KOPT-K1 (cell line): Measurements from ENCODE around the gene RTL9.
"Not testable (repeated sequence)": the region's sequence is repeated elsewhere in the genome, so short reads cannot be mapped to it uniquely, and the experiment has no call there.

ENCODE experiments used
- H3K27ac ChIP-seq: fragments of 200-600 bp; sonication (generic); 2 replicates; pipeline ENCODE4 v1.5.1; 2016; ENCODE audit warnings: antibody characterized with exemption, mild to moderate bottlenecking, low read depth, low read length; ENCODE audit not compliant: poor library complexity, severe bottlenecking
- H3K36me3 ChIP-seq: fragments of 200-600 bp; sonication (generic); 2 replicates; pipeline ENCODE4 v1.5.1; 2017; ENCODE audit warnings: antibody characterized with exemption, mild to moderate bottlenecking, low read length, moderate library complexity; ENCODE audit not compliant: insufficient read depth
- H3K9me3 ChIP-seq: fragments of 200-600 bp; sonication (generic); 2 replicates; pipeline ENCODE4 v1.5.1; 2017; ENCODE audit warnings: antibody characterized with exemption, low read length, mild to moderate bottlenecking; ENCODE audit not compliant: insufficient read depth, poor library complexity, severe bottlenecking

The RTL9 gene

GRCh38 chrX:110327336-110327735 lies 31.3 kb upstream of the RTL9 start:
- H3K9me3 ChIP-seq = no peaks in the 10 kb centered on the region
- no peaks in the 10 kb centered on the region for H3K36me3 ChIP-seq
- no peak overlapping the region for H3K27ac ChIP-seq

GRCh38 chrX:110328613-110329012 lies 30.0 kb upstream of the RTL9 start:
- H3K9me3 ChIP-seq, H3K36me3 ChIP-seq, H3K27ac ChIP-seq: not testable (repeated sequence)

DNA sequence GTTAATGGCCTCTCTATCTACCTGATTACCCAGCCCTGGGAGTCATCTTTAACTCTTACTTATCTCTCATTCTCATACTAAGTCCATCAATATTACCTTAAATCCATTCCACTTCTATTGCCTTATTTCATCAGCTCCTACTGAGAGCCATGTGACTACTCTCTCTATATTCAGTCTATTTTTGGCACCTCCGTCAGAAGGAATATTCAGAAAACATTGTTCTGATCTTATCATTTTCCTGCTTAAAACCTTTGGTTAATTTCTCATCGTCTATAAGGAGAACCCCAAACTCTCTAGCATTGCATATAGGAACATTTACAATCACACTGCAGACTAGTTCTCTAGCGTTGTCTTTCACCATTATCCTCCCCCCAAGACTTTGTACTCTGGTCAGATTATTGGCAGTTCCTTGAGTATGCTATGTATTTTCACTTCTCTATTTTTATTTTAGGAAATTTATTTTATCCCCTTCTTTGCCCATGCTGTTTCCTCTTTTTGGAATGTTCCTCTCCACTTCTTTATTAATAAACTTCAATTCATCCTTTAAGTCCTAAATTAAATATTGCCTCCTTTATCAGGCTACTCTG lies 27.1 kb upstream of the RTL9 start:
- H3K9me3 ChIP-seq = no peaks in the 10 kb centered on the region
- no peak overlapping the region for H3K27ac ChIP-seq
- H3K36me3 ChIP-seq = no peaks in the 10 kb centered on the region

DNA sequence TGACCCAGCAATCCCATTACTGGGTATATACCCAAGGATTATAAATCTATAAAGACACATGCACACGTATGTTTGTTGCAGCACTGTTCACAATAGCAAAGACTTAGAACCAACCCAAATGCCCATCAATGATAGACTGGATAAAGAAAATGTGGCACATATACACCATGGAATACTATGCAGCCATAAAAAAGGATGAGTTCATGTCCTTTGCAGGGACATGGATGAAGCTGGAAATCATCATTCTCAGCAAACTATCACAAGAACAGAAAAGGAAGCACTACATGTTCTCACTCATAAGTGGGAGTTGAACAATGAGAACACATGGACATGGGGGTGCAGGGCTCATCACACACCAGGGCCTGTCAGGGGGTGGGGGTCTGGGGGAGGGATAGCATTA lies 25.2 kb upstream of the RTL9 start:
- H3K9me3 ChIP-seq, H3K36me3 ChIP-seq, H3K27ac ChIP-seq: not testable (repeated sequence)

- H3K27ac ChIP-seq = no peak overlapping the region
- H3K36me3 ChIP-seq = no peaks in the 10 kb centered on the region
- H3K9me3 ChIP-seq = no peaks in the 10 kb centered on the region
Observed at GRCh38 chrX:110338935-110339334, 19.7 kb upstream of the RTL9 start.

GRCh38 chrX:110341189-110342035 lies 17.2 kb upstream of the RTL9 start:
- no peaks in the 10 kb centered on the region for H3K36me3 ChIP-seq
- no peaks in the 10 kb centered on the region for H3K9me3 ChIP-seq
- H3K27ac ChIP-seq = no peak overlapping the region

DNA sequence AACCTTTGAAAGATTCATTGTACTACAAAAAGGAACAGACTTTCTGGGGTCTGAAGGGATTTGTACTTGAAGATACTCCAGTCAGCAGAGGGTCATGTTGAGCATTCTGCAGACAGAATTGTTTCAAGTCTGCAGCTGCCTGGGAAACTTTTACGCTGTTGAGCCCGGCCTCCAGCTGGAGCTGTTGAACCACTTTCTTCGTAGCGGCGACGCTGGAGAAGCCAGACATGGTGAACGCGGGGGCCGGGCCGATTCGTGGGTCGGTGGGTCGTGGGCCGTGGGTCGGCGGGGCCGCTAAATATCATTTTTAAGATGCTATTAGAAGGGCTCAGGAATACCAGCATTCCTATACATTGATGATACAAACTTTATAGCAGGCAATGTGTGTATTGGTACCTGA lies 12.0 kb upstream of the RTL9 start:
- H3K36me3 ChIP-seq = no peaks in the 10 kb centered on the region
- H3K27ac ChIP-seq = no peak overlapping the region
- H3K9me3 ChIP-seq = no peaks in the 10 kb centered on the region

- no peaks in the 10 kb centered on the region for H3K36me3 ChIP-seq
- H3K9me3 ChIP-seq = no peaks in the 10 kb centered on the region
- no peak overlapping the region for H3K27ac ChIP-seq
Observed at GRCh38 chrX:110359273-110359672, 625 bp downstream of the RTL9 start.

DNA sequence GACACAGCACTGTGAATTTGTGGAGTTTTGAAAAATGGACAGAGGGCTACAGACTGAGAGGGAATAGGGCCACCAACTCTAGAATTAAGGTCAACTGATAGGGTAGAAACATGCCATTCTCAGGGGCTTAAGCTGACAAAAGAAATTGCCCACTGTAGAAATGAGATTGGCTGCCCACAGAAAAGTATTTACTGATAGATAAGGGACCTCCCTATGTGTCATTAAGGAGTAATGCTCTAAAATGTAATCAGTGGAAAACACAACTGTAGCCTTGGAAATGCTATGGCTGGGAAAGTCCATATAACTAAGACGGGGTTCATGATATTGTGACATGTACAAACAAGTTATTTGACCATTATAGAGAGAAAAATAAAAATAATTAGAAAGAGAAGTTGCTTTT lies 4.6 kb downstream of the RTL9 start:
- no peaks in the 10 kb centered on the region for H3K36me3 ChIP-seq
- no peaks in the 10 kb centered on the region for H3K9me3 ChIP-seq
- no peak overlapping the region for H3K27ac ChIP-seq

DNA sequence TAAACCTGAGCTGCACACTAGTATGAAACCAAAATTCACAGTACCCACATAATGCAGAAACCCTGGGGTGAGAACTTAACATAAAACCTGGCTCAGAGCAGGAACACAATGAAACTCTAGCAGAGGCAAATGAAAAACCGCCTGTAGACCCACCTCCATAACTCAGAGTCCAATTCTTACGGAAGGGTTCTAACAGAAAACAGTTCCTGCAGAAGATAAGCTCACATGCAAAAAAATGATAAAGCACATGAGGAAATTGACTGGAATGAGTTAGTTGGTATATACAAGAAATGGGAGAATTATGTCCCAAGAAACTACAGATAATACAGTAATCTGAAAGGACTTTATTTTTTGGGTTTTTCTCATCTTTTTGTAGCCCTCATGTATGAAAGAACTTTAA lies 14.7 kb downstream of the RTL9 start:
- no peak overlapping the region for H3K27ac ChIP-seq
- no peaks in the 10 kb centered on the region for H3K36me3 ChIP-seq
- no peaks in the 10 kb centered on the region for H3K9me3 ChIP-seq

DNA sequence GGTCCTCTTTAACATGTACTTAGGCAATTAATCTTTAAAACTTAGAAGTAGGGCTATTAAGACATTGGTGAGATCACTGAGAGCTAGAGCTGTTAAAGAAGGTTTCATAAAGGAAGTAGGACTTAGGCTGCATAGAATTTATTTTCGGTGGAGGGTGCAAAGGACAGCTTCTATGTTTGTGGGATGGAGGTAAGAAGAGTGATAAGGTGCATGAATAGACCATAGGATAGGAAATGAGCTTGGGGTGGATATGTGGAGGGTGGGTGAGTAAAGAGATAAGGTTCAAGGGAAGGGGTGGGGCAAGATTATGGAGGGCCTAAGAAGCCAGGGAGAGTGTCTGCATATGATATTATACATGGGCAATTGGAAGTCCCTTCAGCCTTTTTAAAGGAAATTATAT lies 15.9 kb downstream of the RTL9 start:
- H3K36me3 ChIP-seq = no peaks in the 10 kb centered on the region
- no peak overlapping the region for H3K27ac ChIP-seq

GRCh38 chrX:110381216-110381615 lies 22.6 kb downstream of the RTL9 start:
- no peaks in the 10 kb centered on the region for H3K9me3 ChIP-seq
- no peaks in the 10 kb centered on the region for H3K36me3 ChIP-seq
- H3K27ac ChIP-seq = no peak overlapping the region

More for the DNA sequence above, 15.9 kb downstream of the RTL9 start:
- H3K9me3 ChIP-seq = no peaks in the 10 kb centered on the region

DNA sequence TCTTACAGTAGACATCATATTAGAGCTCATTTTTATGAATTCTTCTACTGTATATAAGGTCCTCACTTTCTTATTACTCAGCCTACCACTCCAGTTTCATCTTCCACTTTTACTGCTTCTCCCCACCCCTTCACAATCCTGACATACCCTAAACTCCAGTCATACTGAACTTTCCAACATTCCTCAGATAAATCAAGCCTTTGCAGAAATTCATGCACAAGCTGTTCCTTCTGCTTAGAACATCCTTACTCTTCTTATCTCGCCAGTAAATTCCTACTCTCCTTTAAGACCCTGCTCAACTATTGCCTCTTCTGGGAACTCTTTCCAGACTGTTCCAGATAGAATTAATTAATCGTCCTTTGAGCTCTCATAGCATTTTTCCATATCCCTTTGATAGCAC lies 24.8 kb downstream of the RTL9 start:
- H3K36me3 ChIP-seq = no peaks in the 10 kb centered on the region
- no peak overlapping the region for H3K27ac ChIP-seq
- H3K9me3 ChIP-seq = no peaks in the 10 kb centered on the region

- H3K27ac ChIP-seq = no peak overlapping the region
- no peaks in the 10 kb centered on the region for H3K9me3 ChIP-seq
- no peaks in the 10 kb centered on the region for H3K36me3 ChIP-seq
Observed at GRCh38 chrX:110384490-110384889, 25.8 kb downstream of the RTL9 start.

DNA sequence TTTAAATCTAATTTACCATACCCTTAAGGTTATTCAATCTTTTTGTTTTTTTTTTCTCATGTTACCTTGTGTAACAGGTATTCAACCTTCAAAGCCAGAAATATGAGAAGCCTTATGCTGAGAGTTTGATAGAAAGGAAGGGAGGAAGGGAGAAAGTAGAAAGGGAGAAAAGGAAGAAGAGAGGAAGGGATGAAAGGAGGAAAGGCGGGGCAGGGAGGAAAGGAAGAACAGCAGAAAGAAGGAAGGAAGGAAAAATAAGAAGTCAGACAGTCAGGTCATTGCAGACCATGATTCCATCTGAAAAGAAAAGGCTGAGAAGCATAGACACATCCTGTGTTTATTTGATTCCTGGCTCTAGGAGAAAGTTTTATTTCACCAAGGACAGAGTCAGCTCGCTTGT lies 30.9 kb downstream of the RTL9 start:
- Histone ChIP-seq H3K36me3 (no peaks in the 10 kb centered on the region), H3K27ac (no peak overlapping the region), H3K9me3 (no peaks in the 10 kb centered on the region)

DNA sequence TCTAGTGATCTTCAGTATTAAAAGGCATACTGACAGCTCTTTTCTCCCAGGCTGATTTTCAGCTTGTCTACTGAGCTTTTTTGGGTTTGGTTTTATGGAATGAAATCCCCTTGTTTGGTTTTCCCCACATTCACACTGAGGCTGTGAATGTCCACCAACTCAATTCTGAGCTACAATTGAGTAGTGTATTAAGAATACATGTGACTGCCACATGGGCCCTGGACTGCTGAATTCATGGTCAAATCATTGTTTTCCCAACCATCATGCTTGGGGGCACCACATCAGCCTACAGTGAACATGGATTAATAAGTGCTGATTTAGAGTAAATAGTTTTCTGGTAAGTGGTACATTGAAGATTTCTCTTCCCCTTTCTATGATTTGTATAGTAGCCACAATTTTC lies 32.4 kb downstream of the RTL9 start:
- Histone ChIP-seq H3K36me3 (no peaks in the 10 kb centered on the region), H3K27ac (no peak overlapping the region), H3K9me3 (no peaks in the 10 kb centered on the region)
